CD14-positive monocyte (primary cell): Measurements from ENCODE around the gene HDAC4. TPM values are rescaled to one million over a fixed set of nuclear protein-coding genes. Genes with fewer than 3 reads are reported as not detected.

Source experiments
- DNase-seq, 3 donors: peaks; one replicate each; pipeline ENCODE4 v3.0.0-alpha.2; 2011 to 2022
- H2AFZ ChIP-seq: 2 replicates; pipeline ENCODE4 v1.6.0; 2012; ENCODE audit warnings: mild to moderate bottlenecking, low read depth, low read length, inconsistent platforms; ENCODE audit not compliant: insufficient read depth, poor library complexity, severe bottlenecking
- H3K27ac ChIP-seq, 2 donors: 1 replicate in 1 of 2; 2 replicates in 1 of 2; pipeline ENCODE4 v1.5.1; 2012 to 2013; ENCODE audit warnings: low read length in 2 of 2, control low read depth in 1 of 2, inconsistent platforms in 1 of 2, low read depth in 1 of 2, mild to moderate bottlenecking in 1 of 2
- H3K27me3 ChIP-seq, 2 donors: one replicate each; pipeline versions ENCODE4 v1.6.0 to v1.6.1; 2011 to 2013; ENCODE audit warnings: low read length in 2 of 2; ENCODE audit not compliant: control insufficient read depth in 2 of 2, insufficient read depth in 2 of 2
- H3K36me3 ChIP-seq, 2 donors: replicated peaks in 1 of 2; 1 replicate in 1 of 2; 2 replicates in 1 of 2; pipeline versions ENCODE4 v1.5.1 to v1.6.1; 2012 to 2013; ENCODE audit warnings: low read length in 2 of 2, control low read depth in 1 of 2, inconsistent platforms in 1 of 2, mild to moderate bottlenecking in 1 of 2; ENCODE audit not compliant: insufficient read depth in 2 of 2, control insufficient read depth in 1 of 2
- H3K4me1 ChIP-seq, 2 donors: 1 replicate in 1 of 2; 2 replicates in 1 of 2; pipeline versions ENCODE4 v1.5.1 to v1.6.1; 2012 to 2013; ENCODE audit warnings: low read length in 2 of 2, control low read depth in 1 of 2, inconsistent platforms in 1 of 2, mild to moderate bottlenecking in 1 of 2, moderate library complexity in 1 of 2; ENCODE audit not compliant: insufficient read depth in 2 of 2, control insufficient read depth in 1 of 2
- H3K4me2 ChIP-seq: replicated peaks from 2 replicates; pipeline ENCODE3; 2012; ENCODE audit warnings: low read length, moderate library complexity, mild to moderate bottlenecking; ENCODE audit not compliant: poor library complexity, severe bottlenecking; ENCODE audit errors: extremely low read depth
- H3K4me3 ChIP-seq, 3 experiments: fragments of 200-600 bp in 1 of 3; sonication (generic) in 1 of 3; replicated peaks in 1 of 3; 1 replicate in 2 of 3; 2 replicates in 1 of 3; pipeline ENCODE4 v1.5.1; 2011 to 2013; ENCODE audit warnings: low read length in 3 of 3, mild to moderate bottlenecking in 3 of 3, control low read depth in 2 of 3, low read depth in 2 of 3, inconsistent platforms in 1 of 3, moderate library complexity in 1 of 3
- H3K79me2 ChIP-seq: 2 replicates; pipeline ENCODE4 v1.6.0; 2012; ENCODE audit warnings: mild to moderate bottlenecking, control low read depth, inconsistent platforms, low read length, moderate library complexity; ENCODE audit not compliant: insufficient read depth
- H3K9ac ChIP-seq: 2 replicates; pipeline ENCODE4 v1.6.0; 2017; ENCODE audit warnings: low read length, mild to moderate bottlenecking; ENCODE audit not compliant: insufficient read depth, poor library complexity, severe bottlenecking
- H3K9me3 ChIP-seq, 2 donors: replicated peaks in 1 of 2; 1 replicate in 1 of 2; 2 replicates in 1 of 2; pipeline versions ENCODE4 v1.5.1 to v1.6.1; 2012 to 2013; ENCODE audit warnings: low read length in 2 of 2, control low read depth in 1 of 2; ENCODE audit not compliant: control insufficient read depth in 1 of 2, insufficient read depth in 1 of 2
- H4K20me1 ChIP-seq: 2 replicates; pipeline ENCODE4 v1.6.0; 2012; ENCODE audit warnings: mild to moderate bottlenecking, low read length, control low read depth, moderate library complexity; ENCODE audit not compliant: insufficient read depth
- H3K27ac Mint-ChIP-seq, 7 donors: one replicate each; pipeline ENCODE4 v1.8.0; 2020; ENCODE audit warnings: mild to moderate bottlenecking in 7 of 7, mixed read lengths in 7 of 7, moderate library complexity in 6 of 7, inconsistent platforms in 2 of 7
- H3K27me3 Mint-ChIP-seq, 3 donors: one replicate each; pipeline ENCODE4 v1.8.0; 2021 to 2022; ENCODE audit warnings: low read depth in 3 of 3, mild to moderate bottlenecking in 3 of 3, mixed read lengths in 3 of 3, moderate library complexity in 3 of 3, inconsistent platforms in 1 of 3
- H3K36me3 Mint-ChIP-seq, 2 donors: one replicate each; pipeline ENCODE4 v1.8.0; 2020; ENCODE audit warnings: mixed read lengths in 2 of 2, inconsistent platforms in 1 of 2, mild to moderate bottlenecking in 1 of 2
- H3K4me1 Mint-ChIP-seq: one replicate; pipeline ENCODE4 v1.8.0; 2020; ENCODE audit warnings: mild to moderate bottlenecking, mixed read lengths
- H3K4me3 Mint-ChIP-seq, 2 donors: one replicate each; pipeline ENCODE4 v1.8.0; 2020; ENCODE audit warnings: mild to moderate bottlenecking in 2 of 2, mixed read lengths in 2 of 2, moderate library complexity in 1 of 2
- H3K9me3 Mint-ChIP-seq, 7 donors: one replicate each; pipeline ENCODE4 v1.8.0; 2020 to 2022; ENCODE audit warnings: mixed read lengths in 7 of 7, mild to moderate bottlenecking in 6 of 7, moderate library complexity in 6 of 7, inconsistent platforms in 2 of 7
- WGBS: methylation state at CpG from one replicate; pipeline ENCODE4 v1.1.5; 2013; ENCODE audit warnings: missing lambda C conversion rate; ENCODE audit not compliant: insufficient coverage; 5-methylcytosine and 5-hydroxymethylcytosine counted together
- intact Hi-C, 2 donors: fragments of 100-400 bp; cut with micrococcal nuclease; formaldehyde crosslinking; loops; one replicate each; pipeline versions ENCODE4 v1.15.0 to v1.15.1; 2023
- polyA plus RNA-seq, 3 donors: library from polyadenylated mRNA; depleted of rRNA in 1 of 3; unstranded in 2 of 3; stranded (reverse) in 1 of 3; fragments of 300-500 nt in 2 of 3; fragments of >200 nt in 1 of 3; fragmentation: Illumina TruSeq in 2 of 3; gene quantifications; 1 replicate in 2 of 3; 2 replicates in 1 of 3; pipeline ENCODE4 v1.2.3, GENCODE V29; 2012 to 2021
- TF ChIP-seq, protein P1 (sequence below): fragments of 200-600 bp; IDR thresholded peaks from one replicate; pipeline ENCODE4 v1.8.0; 2022; ENCODE audit warnings: antibody characterized with exemption, mild to moderate bottlenecking

Gene HDAC4
- polyA plus RNA-seq, 3 donors = 3.3 to 23.0 (median 4.5) TPM

DNA sequence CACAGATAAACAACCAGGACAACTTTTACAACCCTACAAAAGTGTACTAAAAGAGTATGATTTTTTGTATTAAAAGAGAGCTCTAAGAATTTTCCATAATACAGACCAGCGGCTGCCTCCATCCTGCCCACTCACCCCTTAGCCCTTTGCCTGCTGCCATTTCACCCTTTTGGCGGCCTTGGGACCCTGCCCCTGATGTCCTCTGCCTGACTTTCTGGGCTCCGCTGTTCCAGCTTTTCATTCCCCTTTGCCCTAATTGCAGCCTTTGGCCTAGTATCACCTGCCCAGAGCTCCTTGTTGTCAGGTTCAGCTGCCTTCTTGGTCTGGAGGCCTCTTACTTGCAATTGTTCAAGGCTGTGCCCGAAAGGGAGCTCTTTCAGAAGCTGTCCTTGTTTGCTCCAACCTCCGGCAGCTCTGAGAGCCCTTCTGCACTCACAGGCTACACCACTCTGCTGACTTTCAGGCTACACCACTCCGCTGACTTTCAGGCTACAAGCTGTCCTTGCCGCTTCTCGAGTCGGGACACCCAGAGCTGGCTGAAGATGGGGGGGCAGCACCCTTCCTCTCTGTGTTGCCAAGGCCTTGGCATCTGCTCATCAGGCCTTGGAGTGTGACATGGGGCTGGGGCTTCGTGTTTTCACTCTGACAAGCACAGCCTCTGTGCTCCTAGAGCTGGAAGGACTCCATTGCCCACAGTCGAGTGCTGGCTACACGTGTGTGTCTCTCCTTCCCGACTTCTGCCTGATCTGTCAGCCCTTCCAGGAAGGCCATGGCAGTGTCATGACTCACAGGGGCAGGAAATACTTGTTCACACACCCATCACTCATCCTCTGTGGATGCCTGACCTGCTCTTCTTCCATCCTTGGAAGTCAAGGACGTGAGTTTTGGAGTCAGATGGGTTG is 43.1 kb upstream of the HDAC4 start:
- WGBS = 95% methylated on average over 13 of the region's 14 CpGs
- H3K27me3 Mint-ChIP-seq = peaks cover 18 to 28% (median 27%) of the 10 kb centered on the region in 3 donors
- no peak overlapping the region for H3K4me3 Mint-ChIP-seq
- H3K4me1 Mint-ChIP-seq = peaks cover 60% of the 10 kb centered on the region
- no peak overlapping the region for H3K9ac ChIP-seq
- no peaks in the 10 kb centered on the region for H3K79me2 ChIP-seq
- H4K20me1 ChIP-seq = no peaks in the 10 kb centered on the region
- H3K9me3 ChIP-seq = peaks cover 0 to 4% of the 10 kb centered on the region in 2 donors
- H2AFZ ChIP-seq = peak overlapping the region; percentile 10
- peaks cover 2 to 12% of the 10 kb centered on the region in 2 donors for H3K27me3 ChIP-seq
- no peak overlapping the region for H3K4me2 ChIP-seq
- H3K27ac ChIP-seq = no peak overlapping the region
- H3K4me3 ChIP-seq = no peak overlapping the region
- peaks cover 42 to 49% of the 10 kb centered on the region in 2 donors for H3K4me1 ChIP-seq
- peaks cover 2 to 10% of the 10 kb centered on the region in 2 donors for H3K36me3 Mint-ChIP-seq
- TF ChIP-seq, protein P1, sequence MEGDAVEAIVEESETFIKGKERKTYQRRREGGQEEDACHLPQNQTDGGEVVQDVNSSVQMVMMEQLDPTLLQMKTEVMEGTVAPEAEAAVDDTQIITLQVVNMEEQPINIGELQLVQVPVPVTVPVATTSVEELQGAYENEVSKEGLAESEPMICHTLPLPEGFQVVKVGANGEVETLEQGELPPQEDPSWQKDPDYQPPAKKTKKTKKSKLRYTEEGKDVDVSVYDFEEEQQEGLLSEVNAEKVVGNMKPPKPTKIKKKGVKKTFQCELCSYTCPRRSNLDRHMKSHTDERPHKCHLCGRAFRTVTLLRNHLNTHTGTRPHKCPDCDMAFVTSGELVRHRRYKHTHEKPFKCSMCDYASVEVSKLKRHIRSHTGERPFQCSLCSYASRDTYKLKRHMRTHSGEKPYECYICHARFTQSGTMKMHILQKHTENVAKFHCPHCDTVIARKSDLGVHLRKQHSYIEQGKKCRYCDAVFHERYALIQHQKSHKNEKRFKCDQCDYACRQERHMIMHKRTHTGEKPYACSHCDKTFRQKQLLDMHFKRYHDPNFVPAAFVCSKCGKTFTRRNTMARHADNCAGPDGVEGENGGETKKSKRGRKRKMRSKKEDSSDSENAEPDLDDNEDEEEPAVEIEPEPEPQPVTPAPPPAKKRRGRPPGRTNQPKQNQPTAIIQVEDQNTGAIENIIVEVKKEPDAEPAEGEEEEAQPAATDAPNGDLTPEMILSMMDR = no peak
- intact Hi-C loops = no loop called here
- H3K9me3 Mint-ChIP-seq = peaks cover 0 to 12% (median 2%) of the 10 kb centered on the region in 7 donors
- H3K27ac Mint-ChIP-seq = peak overlapping the region in 1 of 7 donors; percentile 16
- peak in 1 of 3 donors; percentile 30 for DNase-seq
- no peaks in the 10 kb centered on the region for H3K36me3 ChIP-seq

DNA sequence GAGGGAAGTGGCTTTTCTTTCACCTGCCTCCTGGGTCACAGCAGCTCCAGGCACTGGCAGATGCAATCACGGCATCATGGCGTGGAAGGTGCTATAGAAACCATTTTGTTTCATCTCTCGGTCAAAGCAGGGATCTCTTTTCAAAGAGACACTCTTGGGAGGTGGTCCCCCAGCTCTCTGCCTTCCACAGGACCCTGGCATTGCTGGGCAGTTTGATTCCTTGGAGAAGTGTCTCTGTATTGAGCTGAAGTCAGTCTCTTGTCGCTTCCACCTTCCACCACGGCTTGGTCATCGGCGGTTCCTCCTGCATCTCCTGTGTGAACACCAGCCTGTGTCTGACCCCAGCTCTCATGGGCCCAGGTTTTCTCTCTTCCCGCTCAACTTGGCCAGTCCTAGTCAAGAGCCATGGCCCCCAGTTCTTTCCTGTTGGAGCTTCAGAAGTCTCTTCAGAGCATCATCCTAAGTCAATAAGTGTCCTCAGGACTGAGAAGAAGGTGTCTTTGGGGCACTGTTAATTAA is 42.3 kb upstream of the HDAC4 start:
- H3K4me3 Mint-ChIP-seq = no peak overlapping the region

More for the DNA sequence above, 42.3 kb upstream of the HDAC4 start:
- Histone ChIP-seq H2AFZ (no peak overlapping the region), H3K9me3 (peaks cover 0 to 4% of the 10 kb centered on the region in 2 donors), H3K4me3 (no peak overlapping the region), H3K4me1 (peaks cover 48 to 56% of the 10 kb centered on the region in 2 donors), H3K36me3 (no peaks in the 10 kb centered on the region), H3K27ac (no peak overlapping the region), H4K20me1 (no peaks in the 10 kb centered on the region), H3K79me2 (no peaks in the 10 kb centered on the region), H3K4me2 (no peak overlapping the region), H3K9ac (no peak overlapping the region), H3K27me3 (peaks cover 2 to 12% of the 10 kb centered on the region in 2 donors)
- Mint-ChIP-seq H3K9me3 (peaks cover 0 to 12% (median 2%) of the 10 kb centered on the region in 7 donors), H3K27ac (no peak overlapping the region), H3K4me1 (peaks cover 66% of the 10 kb centered on the region), H3K27me3 (peaks cover 18 to 28% (median 27%) of the 10 kb centered on the region in 3 donors), H3K36me3 (peaks cover 2 to 10% of the 10 kb centered on the region in 2 donors)
- WGBS = 98% methylated on average over 7 of the region's 8 CpGs
- DNase-seq = no peak
- intact Hi-C loops = no loop called here
- TF ChIP-seq, protein P1 = no peak
